ENCODE results near the gene TSKU. TPM values are rescaled to one million over a fixed set of nuclear protein-coding genes. Genes with fewer than 3 reads are reported as not detected.

The TSKU gene
- total and polyA plus RNA-seq, 9 of the 15 experiments (the other 6 are each of a cell fraction or from before 2014, with no cell fraction given) = 0.60 to 11.9 (median 8.4) TPM

DNA sequence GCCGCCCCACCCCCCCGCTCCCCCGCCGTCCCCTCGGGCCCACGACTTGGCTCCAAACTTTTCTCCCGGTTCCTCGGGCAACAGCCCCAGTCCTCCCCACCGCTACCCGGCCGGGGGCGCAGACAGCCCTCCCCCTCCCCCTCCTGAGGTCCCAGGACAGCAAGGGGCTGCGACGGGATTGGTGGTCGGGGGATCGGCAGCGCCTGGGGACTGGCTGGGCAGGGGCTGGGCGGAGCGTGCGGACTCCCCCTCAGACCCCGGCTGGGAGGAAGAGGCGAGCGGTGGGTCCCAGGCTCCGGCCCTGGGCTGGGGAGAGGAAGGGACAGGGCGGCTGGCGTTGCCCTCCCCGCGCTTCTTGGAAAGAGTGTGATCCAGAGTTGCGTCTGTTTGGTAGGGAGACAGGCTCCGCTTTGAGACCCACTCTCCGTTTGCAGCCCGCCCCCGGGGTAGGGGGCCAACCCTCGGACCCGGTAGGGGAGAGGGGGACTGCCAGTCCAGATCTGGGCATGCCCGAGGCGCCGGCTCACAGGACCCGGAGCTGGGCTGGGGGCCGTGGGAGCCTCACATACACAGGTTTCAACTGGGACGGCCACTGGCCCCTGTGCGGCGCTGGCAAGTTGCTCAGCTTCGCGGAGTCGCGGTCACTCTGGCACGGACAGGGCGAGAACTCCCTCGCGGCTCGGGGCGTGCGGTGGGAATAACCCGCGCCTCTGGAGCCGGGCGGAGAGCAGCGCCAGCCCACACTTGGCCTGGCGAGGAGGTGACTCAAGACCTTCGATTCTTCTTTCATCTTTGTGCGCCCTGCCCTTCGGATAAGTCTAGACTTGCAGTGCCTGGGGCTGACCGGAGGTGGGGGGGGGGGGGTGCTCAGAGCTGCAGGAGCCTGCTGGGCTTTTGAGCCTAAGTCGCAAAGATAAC is 999 bp downstream of the TSKU start (continued):
- TF ChIP-seq CHD4 (IDR thresholded peaks at IDR 0.05; ENCODE audit: insufficient read depth, insufficient replicate concordance, low read depth, low read length, poor library complexity, severe bottlenecking) = no peak
- TF ChIP-seq SETDB1 (IDR thresholded peaks at IDR 0.05; ENCODE audit: low read length) = no peak
- no peak for TF ChIP-seq ZNF318 (IDR thresholded peaks at IDR 0.05; ENCODE audit: borderline replicate concordance in 1 of 2, low read depth in 1 of 2)
- TF ChIP-seq SAFB (IDR thresholded peaks at IDR 0.05; ENCODE audit: borderline replicate concordance, low read depth, low read length) = no peak
- TF ChIP-seq CBX8 (IDR thresholded peaks at IDR 0.05; ENCODE audit: borderline replicate concordance, extremely low read depth, low read depth, low read length, poor library complexity, severe bottlenecking) = no peak
- no peak for TF ChIP-seq NEUROD1 (IDR thresholded peaks at IDR 0.05; ENCODE audit: borderline replicate concordance, low read depth, low read length, partially characterized antibody)
- TF ChIP-seq TBL1XR1 (IDR thresholded peaks at IDR 0.05; ENCODE audit: low read length in 2 of 2) = 0 out of 4 replicates have a peak, but pooled peaks of 1 of the 2 experiments have one; percentile 23
- TF ChIP-seq RBM34 (IDR thresholded peaks at IDR 0.05; ENCODE audit: borderline replicate concordance, insufficient read depth, low read length) = no peak
- TF ChIP-seq, protein P1, sequence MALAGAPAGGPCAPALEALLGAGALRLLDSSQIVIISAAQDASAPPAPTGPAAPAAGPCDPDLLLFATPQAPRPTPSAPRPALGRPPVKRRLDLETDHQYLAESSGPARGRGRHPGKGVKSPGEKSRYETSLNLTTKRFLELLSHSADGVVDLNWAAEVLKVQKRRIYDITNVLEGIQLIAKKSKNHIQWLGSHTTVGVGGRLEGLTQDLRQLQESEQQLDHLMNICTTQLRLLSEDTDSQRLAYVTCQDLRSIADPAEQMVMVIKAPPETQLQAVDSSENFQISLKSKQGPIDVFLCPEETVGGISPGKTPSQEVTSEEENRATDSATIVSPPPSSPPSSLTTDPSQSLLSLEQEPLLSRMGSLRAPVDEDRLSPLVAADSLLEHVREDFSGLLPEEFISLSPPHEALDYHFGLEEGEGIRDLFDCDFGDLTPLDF (CRISPR knock-in tag; IDR thresholded peaks at IDR 0.05) = no peak
- TF ChIP-seq TSHZ1 (CRISPR knock-in tag; IDR thresholded peaks at IDR 0.05) = no peak
- TF ChIP-seq MTA1 (IDR thresholded peaks at IDR 0.05; ENCODE audit: borderline replicate concordance) = no peak

Measured in K562 (cell line).